GDM1 (cell line): Measurements from ENCODE around the gene ARHGAP30.
"Not testable (repeated sequence)": the region's sequence is repeated elsewhere in the genome, so short reads cannot be mapped to it uniquely, and the experiment has no call there.

Source experiments
- DNase-seq: peaks from one replicate; lab custom pipeline; 2025; lab: John Stamatoyannopoulos, UW

Gene ARHGAP30

GRCh38 chr1:161037661-161038522 is 31.8 kb downstream of the ARHGAP30 start:
- DNase-seq = no peak

- no peak for DNase-seq
Measured at GRCh38 chr1:161033751-161034150, 35.9 kb downstream of the ARHGAP30 start.

- no peak for DNase-seq
Measured at GRCh38 chr1:161032409-161032808, 37.3 kb downstream of the ARHGAP30 start.

GRCh38 chr1:161031874-161032273 is 37.8 kb downstream of the ARHGAP30 start:
- DNase-seq = no peak

GRCh38 chr1:161029466-161029865 is 40.2 kb downstream of the ARHGAP30 start:
- DNase-seq = not testable (repeated sequence)

GRCh38 chr1:161026954-161027353 is 42.7 kb downstream of the ARHGAP30 start:
- DNase-seq = not testable (repeated sequence)

GRCh38 chr1:161022432-161022831 is 47.3 kb downstream of the ARHGAP30 start:
- not testable (repeated sequence) for DNase-seq

- no peak for DNase-seq
Measured at GRCh38 chr1:161021970-161022353, 47.7 kb downstream of the ARHGAP30 start.

GRCh38 chr1:161021165-161021969 is 48.3 kb downstream of the ARHGAP30 start:
- peak; percentile 78 for DNase-seq

GRCh38 chr1:161020509-161021164 is 49.1 kb downstream of the ARHGAP30 start, which contains the start of gene F11R:
TSS of gene F11R (minus strand) at chr1:161021152. CDS start at chr1:161021073, 79 bp downstream.
- peak; percentile 42 for DNase-seq

GRCh38 chr1:161019751-161020495 is 49.8 kb downstream of the ARHGAP30 start:
- peak; percentile 13 for DNase-seq

- not testable (repeated sequence) for DNase-seq
Measured at GRCh38 chr1:161019111-161019660, 50.5 kb downstream of the ARHGAP30 start.

- DNase-seq = no peak
Measured at GRCh38 chr1:161018631-161018930, 51.1 kb downstream of the ARHGAP30 start.

- no peak for DNase-seq
Measured at GRCh38 chr1:161017756-161018630, 51.7 kb downstream of the ARHGAP30 start.

- not testable (repeated sequence) for DNase-seq
Measured at GRCh38 chr1:161017181-161017580, 52.5 kb downstream of the ARHGAP30 start.

GRCh38 chr1:161016683-161017082 is 53.0 kb downstream of the ARHGAP30 start:
- DNase-seq = not testable (repeated sequence)

GRCh38 chr1:161013488-161014230 is 56.0 kb downstream of the ARHGAP30 start:
- DNase-seq = peak; percentile 87

- peak; percentile 42 for DNase-seq
Measured at GRCh38 chr1:161013131-161013487, 56.6 kb downstream of the ARHGAP30 start.

- no peak for DNase-seq
Measured at GRCh38 chr1:161012420-161012819, 57.3 kb downstream of the ARHGAP30 start.
